Left colon (tissue), 2 donors: ENCODE results near the gene CD86. TPM values are rescaled to one million over a fixed set of nuclear protein-coding genes. Genes with fewer than 3 reads are reported as not detected.

Source experiments
- ATAC-seq: fragments of 200-7000 bp; cut with Tn5 transposase; one replicate; pipeline ENCODE4 v1.9.1; 2020; ENCODE audit warnings: mild to moderate bottlenecking, moderate library complexity
- DNase-seq, 2 donors: peaks; one replicate each; pipeline ENCODE4 v3.0.0-alpha.2; 2020
- intact Hi-C, 2 donors: fragments of 100-400 bp; cut with DNase I in 1 of 2; cut with micrococcal nuclease in 1 of 2; formaldehyde crosslinking; loops; one replicate each; pipeline versions ENCODE4 v1.11.2 to v1.14.0; 2022; cut with DNase I, micrococcal nuclease
- total RNA-seq, 2 donors: library from RNA; stranded (reverse); fragmentation: NEBNext Ultra II Directional; extraction: Animal tissue kit (Norgen Biotek cat#: 25700); gene quantifications; one replicate each; pipeline ENCODE4 v1.2.1, GENCODE V29; 2021
- donor health status: DM: no; HTN: no; CAD: no.
- donor health status: DM: yes; HTN: yes; CAD: no.

The CD86 gene
- total RNA-seq, 2 donors from 2014 or later = 1.7 to 6.0 TPM

GRCh38 chr3:122052968-122053367, 2.2 kb upstream of the CD86 start:
- intact Hi-C loops = no loop called here
- DNase-seq (no peak), ATAC-seq (no peak)

- no peak for DNase-seq
- intact Hi-C loops = no loop called here
- no peak for ATAC-seq
These were observed 2.5 kb downstream of the CD86 start for GRCh38 chr3:122057671-122058070.

GRCh38 chr3:122058294-122058693, 3.1 kb downstream of the CD86 start:
- ATAC-seq = no peak
- intact Hi-C loops = no loop called here
- DNase-seq = no peak

GRCh38 chr3:122060040-122060698, 5.0 kb downstream of the CD86 start:
- intact Hi-C loops = no loop called here
- no peak for DNase-seq
- ATAC-seq = no peak

GRCh38 chr3:122063908-122064307, 8.7 kb downstream of the CD86 start:
- DNase-seq (no peak), ATAC-seq (no peak)
- intact Hi-C loops = no loop called here

GRCh38 chr3:122064326-122064725, 9.2 kb downstream of the CD86 start:
- ATAC-seq (no peak), DNase-seq (no peak)
- intact Hi-C loops = no loop called here

- intact Hi-C loops = no loop called here
- no peak for ATAC-seq
- DNase-seq = no peak
These were observed 11.4 kb downstream of the CD86 start for GRCh38 chr3:122066331-122067213.

- no peak for ATAC-seq
- no peak for DNase-seq
- intact Hi-C loops = no loop called here
These were observed 12.0 kb downstream of the CD86 start for GRCh38 chr3:122067214-122067550.

GRCh38 chr3:122067588-122068240, 12.6 kb downstream of the CD86 start:
- ATAC-seq = no peak
- no peak for DNase-seq

GRCh38 chr3:122074621-122075265, 19.6 kb downstream of the CD86 start:
- DNase-seq (peak; percentile 24 to 42), ATAC-seq (no peak)

More at GRCh38 chr3:122067588-122068240, 12.6 kb downstream of the CD86 start:
- intact Hi-C loops = no loop called here

GRCh38 chr3:122076491-122077292, 21.5 kb downstream of the CD86 start:
- DNase-seq (no peak), ATAC-seq (no peak)
- intact Hi-C loops = no loop called here

More at GRCh38 chr3:122074621-122075265, 19.6 kb downstream of the CD86 start:
- intact Hi-C loops = no loop called here

- DNase-seq (no peak), ATAC-seq (no peak)
These were observed 22.4 kb downstream of the CD86 start for GRCh38 chr3:122077293-122078234.

GRCh38 chr3:122078235-122078935, 23.2 kb downstream of the CD86 start:
- DNase-seq (no peak), ATAC-seq (no peak)
- intact Hi-C loops = no loop called here

More at GRCh38 chr3:122077293-122078234, 22.4 kb downstream of the CD86 start:
- intact Hi-C loops = no loop called here

GRCh38 chr3:122079524-122080206, 24.5 kb downstream of the CD86 start:
- ATAC-seq = no peak
- intact Hi-C loops = no loop called here

GRCh38 chr3:122080207-122080587, 25.0 kb downstream of the CD86 start:
- ATAC-seq = no peak
- DNase-seq = no peak
- intact Hi-C loops = no loop called here

More at GRCh38 chr3:122079524-122080206, 24.5 kb downstream of the CD86 start:
- no peak for DNase-seq

GRCh38 chr3:122081543-122082247, 26.5 kb downstream of the CD86 start:
- intact Hi-C loops = no loop called here
- ATAC-seq (no peak), DNase-seq (no peak)
